H1 (cell line): ENCODE data around the gene MYO7B. TPM values are rescaled to one million over a fixed set of nuclear protein-coding genes. Genes with fewer than 3 reads are reported as not detected.

Experiments used
- CREB1 ChIP-seq: IDR thresholded peaks from 2 replicates; pipeline ENCODE4 v1.6.1; 2012; ENCODE audit warnings: inconsistent platforms
- CTCF ChIP-seq, 3 experiments: IDR thresholded peaks; 1 replicate in 2 of 3; 2 replicates in 1 of 3; pipeline versions ENCODE4 v1.5.1 to v1.6.1; 2011; ENCODE audit warnings: low read length in 3 of 3, mild to moderate bottlenecking in 3 of 3, inconsistent platforms in 2 of 3, low read depth in 1 of 3, moderate library complexity in 1 of 3; ENCODE audit not compliant: insufficient read depth in 1 of 3; ENCODE audit errors: control extremely low read depth in 1 of 3
- EGR1 ChIP-seq: IDR thresholded peaks from 2 replicates; pipeline ENCODE4 v1.6.1; 2011; ENCODE audit warnings: low read depth, low read length, borderline replicate concordance
- HDAC6 ChIP-seq: IDR thresholded peaks from one replicate; pipeline ENCODE4 v1.7.1; 2012; ENCODE audit warnings: low read depth, mild to moderate bottlenecking, inconsistent platforms, low read length, moderate library complexity
- JUND ChIP-seq: IDR thresholded peaks from 2 replicates; pipeline ENCODE4 v1.6.1; 2011; ENCODE audit warnings: mild to moderate bottlenecking, improper control_type of control experiment, low read length
- POLR2A ChIP-seq, 2 experiments: IDR thresholded peaks; 1 replicate in 1 of 2; 2 replicates in 1 of 2; pipeline ENCODE4 v1.6.1; 2011; ENCODE audit warnings: low read depth in 2 of 2, low read length in 2 of 2, mild to moderate bottlenecking in 2 of 2; ENCODE audit errors: control extremely low read depth in 1 of 2
- SP1 ChIP-seq: IDR thresholded peaks from 2 replicates; pipeline ENCODE4 v1.6.1; 2011; ENCODE audit warnings: low read depth, low read length
- polyA plus RNA-seq, 7 experiments: library from polyadenylated mRNA; depleted of rRNA in 3 of 7; stranded (reverse) in 5 of 7; unstranded in 2 of 7; fragments of >200 nt in 5 of 7; fragments of 200-250 nt in 2 of 7; gene quantifications; 1 replicate in 5 of 7; 2 replicates in 1 of 7; 4 replicates in 1 of 7; pipeline versions ENCODE4 v1.2.1 to v1.2.3, GENCODE V29; 2011 to 2013; ENCODE audit warnings: missing spikeins in 2 of 7, mixed read lengths in 2 of 7
- total RNA-seq: library from RNA; stranded (reverse); fragmentation: NEBNext Ultra II Directional; extraction: Animal tissue kit (Norgen Biotek cat#: 25700); gene quantifications from 2 replicates; pipeline ENCODE4 v1.2.1, GENCODE V29; 2021
- TF ChIP-seq, protein P1 (sequence below): fragments of 300-600 bp; sonication (generic); IDR thresholded peaks from 2 replicates; pipeline ENCODE4 v1.7.1; 2012; ENCODE audit warnings: low read length, moderate library complexity, mild to moderate bottlenecking, inconsistent platforms; ENCODE audit not compliant: insufficient replicate concordance
- TF ChIP-seq, protein P2 (sequence below): IDR thresholded peaks from 2 replicates; pipeline ENCODE4 v1.6.1; 2012; ENCODE audit warnings: inconsistent platforms

Gene MYO7B
- total and polyA plus RNA-seq, 2 of the 8 experiments (the other 6 are each of a cell fraction or from before 2014, with no cell fraction given) = not detected

GRCh38 chr2:127609818-127610217 is 74.3 kb downstream of the MYO7B start (continued):
- TF ChIP-seq, protein P1, sequence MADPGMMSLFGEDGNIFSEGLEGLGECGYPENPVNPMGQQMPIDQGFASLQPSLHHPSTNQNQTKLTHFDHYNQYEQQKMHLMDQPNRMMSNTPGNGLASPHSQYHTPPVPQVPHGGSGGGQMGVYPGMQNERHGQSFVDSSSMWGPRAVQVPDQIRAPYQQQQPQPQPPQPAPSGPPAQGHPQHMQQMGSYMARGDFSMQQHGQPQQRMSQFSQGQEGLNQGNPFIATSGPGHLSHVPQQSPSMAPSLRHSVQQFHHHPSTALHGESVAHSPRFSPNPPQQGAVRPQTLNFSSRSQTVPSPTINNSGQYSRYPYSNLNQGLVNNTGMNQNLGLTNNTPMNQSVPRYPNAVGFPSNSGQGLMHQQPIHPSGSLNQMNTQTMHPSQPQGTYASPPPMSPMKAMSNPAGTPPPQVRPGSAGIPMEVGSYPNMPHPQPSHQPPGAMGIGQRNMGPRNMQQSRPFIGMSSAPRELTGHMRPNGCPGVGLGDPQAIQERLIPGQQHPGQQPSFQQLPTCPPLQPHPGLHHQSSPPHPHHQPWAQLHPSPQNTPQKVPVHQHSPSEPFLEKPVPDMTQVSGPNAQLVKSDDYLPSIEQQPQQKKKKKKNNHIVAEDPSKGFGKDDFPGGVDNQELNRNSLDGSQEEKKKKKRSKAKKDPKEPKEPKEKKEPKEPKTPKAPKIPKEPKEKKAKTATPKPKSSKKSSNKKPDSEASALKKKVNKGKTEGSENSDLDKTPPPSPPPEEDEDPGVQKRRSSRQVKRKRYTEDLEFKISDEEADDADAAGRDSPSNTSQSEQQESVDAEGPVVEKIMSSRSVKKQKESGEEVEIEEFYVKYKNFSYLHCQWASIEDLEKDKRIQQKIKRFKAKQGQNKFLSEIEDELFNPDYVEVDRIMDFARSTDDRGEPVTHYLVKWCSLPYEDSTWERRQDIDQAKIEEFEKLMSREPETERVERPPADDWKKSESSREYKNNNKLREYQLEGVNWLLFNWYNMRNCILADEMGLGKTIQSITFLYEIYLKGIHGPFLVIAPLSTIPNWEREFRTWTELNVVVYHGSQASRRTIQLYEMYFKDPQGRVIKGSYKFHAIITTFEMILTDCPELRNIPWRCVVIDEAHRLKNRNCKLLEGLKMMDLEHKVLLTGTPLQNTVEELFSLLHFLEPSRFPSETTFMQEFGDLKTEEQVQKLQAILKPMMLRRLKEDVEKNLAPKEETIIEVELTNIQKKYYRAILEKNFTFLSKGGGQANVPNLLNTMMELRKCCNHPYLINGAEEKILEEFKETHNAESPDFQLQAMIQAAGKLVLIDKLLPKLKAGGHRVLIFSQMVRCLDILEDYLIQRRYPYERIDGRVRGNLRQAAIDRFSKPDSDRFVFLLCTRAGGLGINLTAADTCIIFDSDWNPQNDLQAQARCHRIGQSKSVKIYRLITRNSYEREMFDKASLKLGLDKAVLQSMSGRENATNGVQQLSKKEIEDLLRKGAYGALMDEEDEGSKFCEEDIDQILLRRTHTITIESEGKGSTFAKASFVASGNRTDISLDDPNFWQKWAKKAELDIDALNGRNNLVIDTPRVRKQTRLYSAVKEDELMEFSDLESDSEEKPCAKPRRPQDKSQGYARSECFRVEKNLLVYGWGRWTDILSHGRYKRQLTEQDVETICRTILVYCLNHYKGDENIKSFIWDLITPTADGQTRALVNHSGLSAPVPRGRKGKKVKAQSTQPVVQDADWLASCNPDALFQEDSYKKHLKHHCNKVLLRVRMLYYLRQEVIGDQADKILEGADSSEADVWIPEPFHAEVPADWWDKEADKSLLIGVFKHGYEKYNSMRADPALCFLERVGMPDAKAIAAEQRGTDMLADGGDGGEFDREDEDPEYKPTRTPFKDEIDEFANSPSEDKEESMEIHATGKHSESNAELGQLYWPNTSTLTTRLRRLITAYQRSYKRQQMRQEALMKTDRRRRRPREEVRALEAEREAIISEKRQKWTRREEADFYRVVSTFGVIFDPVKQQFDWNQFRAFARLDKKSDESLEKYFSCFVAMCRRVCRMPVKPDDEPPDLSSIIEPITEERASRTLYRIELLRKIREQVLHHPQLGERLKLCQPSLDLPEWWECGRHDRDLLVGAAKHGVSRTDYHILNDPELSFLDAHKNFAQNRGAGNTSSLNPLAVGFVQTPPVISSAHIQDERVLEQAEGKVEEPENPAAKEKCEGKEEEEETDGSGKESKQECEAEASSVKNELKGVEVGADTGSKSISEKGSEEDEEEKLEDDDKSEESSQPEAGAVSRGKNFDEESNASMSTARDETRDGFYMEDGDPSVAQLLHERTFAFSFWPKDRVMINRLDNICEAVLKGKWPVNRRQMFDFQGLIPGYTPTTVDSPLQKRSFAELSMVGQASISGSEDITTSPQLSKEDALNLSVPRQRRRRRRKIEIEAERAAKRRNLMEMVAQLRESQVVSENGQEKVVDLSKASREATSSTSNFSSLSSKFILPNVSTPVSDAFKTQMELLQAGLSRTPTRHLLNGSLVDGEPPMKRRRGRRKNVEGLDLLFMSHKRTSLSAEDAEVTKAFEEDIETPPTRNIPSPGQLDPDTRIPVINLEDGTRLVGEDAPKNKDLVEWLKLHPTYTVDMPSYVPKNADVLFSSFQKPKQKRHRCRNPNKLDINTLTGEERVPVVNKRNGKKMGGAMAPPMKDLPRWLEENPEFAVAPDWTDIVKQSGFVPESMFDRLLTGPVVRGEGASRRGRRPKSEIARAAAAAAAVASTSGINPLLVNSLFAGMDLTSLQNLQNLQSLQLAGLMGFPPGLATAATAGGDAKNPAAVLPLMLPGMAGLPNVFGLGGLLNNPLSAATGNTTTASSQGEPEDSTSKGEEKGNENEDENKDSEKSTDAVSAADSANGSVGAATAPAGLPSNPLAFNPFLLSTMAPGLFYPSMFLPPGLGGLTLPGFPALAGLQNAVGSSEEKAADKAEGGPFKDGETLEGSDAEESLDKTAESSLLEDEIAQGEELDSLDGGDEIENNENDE = no peak
- TF ChIP-seq CREB1 = no peak
- TF ChIP-seq JUND = no peak
- no peak for TF ChIP-seq POLR2A (IDR thresholded peaks at IDR 0.05; ENCODE audit: control extremely low read depth in 1 of 2, low read depth in 2 of 2, low read length in 2 of 2)
- no peak for TF ChIP-seq SP1
- no peak for TF ChIP-seq EGR1
- TF ChIP-seq CTCF (IDR thresholded peaks at IDR 0.05; ENCODE audit: control extremely low read depth in 1 of 3, insufficient read depth in 1 of 3, low read depth in 1 of 3, low read length in 3 of 3) = no peak
- no peak for TF ChIP-seq HDAC6
- TF ChIP-seq, protein P2, sequence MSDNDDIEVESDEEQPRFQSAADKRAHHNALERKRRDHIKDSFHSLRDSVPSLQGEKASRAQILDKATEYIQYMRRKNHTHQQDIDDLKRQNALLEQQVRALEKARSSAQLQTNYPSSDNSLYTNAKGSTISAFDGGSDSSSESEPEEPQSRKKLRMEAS = no peak
